Muscle of arm (tissue), 12 donors: ENCODE measurements around the gene TMPRSS7. TPM values are rescaled to one million over a fixed set of nuclear protein-coding genes. Genes with fewer than 3 reads are reported as not detected.
A peak's percentile ranks its signal among the peaks of the same experiment; 100 is the strongest.

ENCODE experiments used
- DNase-seq: peaks from one replicate; pipeline ENCODE4 v3.0.0-alpha.2; 2013
- polyA plus RNA-seq, 12 donors: library from polyadenylated mRNA; unstranded; fragments of 120-200 nt; gene quantifications; one replicate each; pipeline ENCODE4 v1.2.1, GENCODE V29; 2013; ENCODE audit not compliant: insufficient read length in 12 of 12

The TMPRSS7 gene
- polyA plus RNA-seq, 12 donors, result 0.08 TPM; not detected in 11

- no peak for DNase-seq
Measured at GRCh38 chr3:112127522-112128494, 93.3 kb downstream of the TMPRSS7 start.

- DNase-seq, result peak; percentile 49
Measured at GRCh38 chr3:112128843-112129727, 94.5 kb downstream of the TMPRSS7 start.

GRCh38 chr3:112129925-112130637 lies 95.5 kb downstream of the TMPRSS7 start:
- DNase-seq, result no peak

GRCh38 chr3:112130638-112130993 lies 96.1 kb downstream of the TMPRSS7 start:
- no peak for DNase-seq

Other genes starting within 250 kb of the TMPRSS7 start
- gene PHLDB2, start 175.5 kb upstream of the TMPRSS7 start, polyA plus RNA-seq, result 100 to 1,000 TPM in 1 of 12 donors, 10 to 100 TPM in 10, not detected in 1; 49.3 to 106 (median 72.6) TPM
- 10 to 100 TPM in 11 of 12 donors, not detected in 1; 22.7 to 30.8 (median 27.7) TPM for gene ABHD10, start 55.7 kb upstream of the TMPRSS7 start, polyA plus RNA-seq
- gene TAGLN3, start 35.8 kb upstream of the TMPRSS7 start, polyA plus RNA-seq, result 1 to 10 TPM in 10 of 12 donors, not detected in 2; 2.9 to 6.3 (median 3.5) TPM
- 1 to 10 TPM in 11 of 12 donors, not detected in 1; 3.6 to 8.1 (median 4.2) TPM for gene C3orf52, start 51.7 kb downstream of the TMPRSS7 start, polyA plus RNA-seq
- 1 to 10 TPM in 7 of 12 donors, under 1 TPM in 3, not detected in 2; 0.49 to 4.2 (median 1.1) TPM for gene GCSAM, start 98.5 kb downstream of the TMPRSS7 start, polyA plus RNA-seq